ENCODE results near the gene FGD5. TPM values are rescaled to one million over a fixed set of nuclear protein-coding genes. Genes with fewer than 3 reads are reported as not detected.

Gene FGD5, protein sequence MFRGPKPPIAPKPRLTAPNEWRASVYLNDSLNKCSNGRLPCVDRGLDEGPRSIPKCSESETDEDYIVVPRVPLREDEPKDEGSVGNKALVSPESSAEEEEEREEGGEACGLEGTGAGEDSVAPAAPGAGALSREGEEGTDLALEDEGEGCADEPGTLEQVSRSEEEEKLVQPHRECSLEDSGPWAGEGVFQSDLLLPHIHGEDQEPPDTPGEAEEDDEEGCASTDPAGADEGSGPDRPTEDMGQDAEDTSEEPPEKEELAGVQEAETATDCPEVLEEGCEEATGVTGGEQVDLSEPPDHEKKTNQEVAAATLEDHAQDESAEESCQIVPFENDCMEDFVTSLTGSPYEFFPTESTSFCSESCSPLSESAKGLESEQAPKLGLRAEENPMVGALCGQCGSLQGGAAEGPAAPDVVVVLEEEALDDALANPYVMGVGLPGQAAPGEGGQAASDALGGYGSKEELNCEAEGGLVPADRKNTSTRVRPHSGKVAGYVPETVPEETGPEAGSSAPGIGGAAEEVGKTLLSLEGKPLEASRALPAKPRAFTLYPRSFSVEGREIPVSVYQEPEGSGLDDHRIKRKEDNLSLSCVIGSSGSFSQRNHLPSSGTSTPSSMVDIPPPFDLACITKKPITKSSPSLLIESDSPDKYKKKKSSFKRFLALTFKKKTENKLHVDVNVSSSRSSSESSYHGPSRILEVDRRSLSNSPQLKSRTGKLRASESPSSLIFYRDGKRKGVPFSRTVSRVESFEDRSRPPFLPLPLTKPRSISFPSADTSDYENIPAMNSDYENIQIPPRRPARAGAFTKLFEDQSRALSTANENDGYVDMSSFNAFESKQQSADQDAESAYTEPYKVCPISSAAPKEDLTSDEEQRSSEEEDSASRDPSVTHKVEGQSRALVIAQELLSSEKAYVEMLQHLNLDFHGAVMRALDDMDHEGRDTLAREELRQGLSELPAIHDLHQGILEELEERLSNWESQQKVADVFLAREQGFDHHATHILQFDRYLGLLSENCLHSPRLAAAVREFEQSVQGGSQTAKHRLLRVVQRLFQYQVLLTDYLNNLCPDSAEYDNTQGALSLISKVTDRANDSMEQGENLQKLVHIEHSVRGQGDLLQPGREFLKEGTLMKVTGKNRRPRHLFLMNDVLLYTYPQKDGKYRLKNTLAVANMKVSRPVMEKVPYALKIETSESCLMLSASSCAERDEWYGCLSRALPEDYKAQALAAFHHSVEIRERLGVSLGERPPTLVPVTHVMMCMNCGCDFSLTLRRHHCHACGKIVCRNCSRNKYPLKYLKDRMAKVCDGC (N-terminal part only)
- 0.58 and 0.85 TPM in 2 replicates for total RNA-seq

DNA sequence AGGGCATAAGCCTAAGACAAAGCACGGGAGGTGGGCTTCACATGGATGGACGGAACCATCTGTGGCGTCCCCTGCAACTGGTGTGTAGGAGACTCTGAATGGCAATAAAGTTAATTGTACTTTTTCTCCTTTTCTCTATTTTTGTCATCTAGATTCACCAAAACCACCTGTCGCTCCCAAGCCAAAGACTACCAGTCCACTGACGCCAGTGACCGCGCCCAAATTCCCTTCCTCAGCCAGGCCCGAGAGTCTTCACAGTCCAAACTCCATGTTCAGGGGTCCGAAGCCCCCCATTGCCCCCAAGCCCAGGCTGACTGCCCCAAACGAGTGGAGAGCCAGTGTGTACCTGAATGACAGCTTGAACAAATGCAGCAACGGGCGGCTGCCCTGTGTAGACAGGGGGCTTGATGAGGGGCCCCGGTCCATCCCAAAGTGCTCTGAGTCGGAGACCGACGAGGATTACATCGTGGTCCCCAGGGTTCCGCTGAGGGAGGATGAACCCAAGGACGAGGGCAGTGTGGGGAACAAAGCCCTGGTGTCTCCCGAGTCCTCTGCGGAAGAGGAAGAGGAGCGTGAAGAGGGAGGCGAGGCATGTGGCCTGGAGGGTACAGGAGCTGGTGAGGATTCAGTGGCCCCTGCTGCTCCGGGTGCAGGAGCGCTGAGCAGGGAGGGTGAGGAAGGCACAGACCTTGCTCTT, at the start of gene FGD5:
TSS of gene FGD5 (plus strand) at position 159 of the 697 bp plus-strand sequence. CDS start at position 269, 110 bp downstream.

DNA sequence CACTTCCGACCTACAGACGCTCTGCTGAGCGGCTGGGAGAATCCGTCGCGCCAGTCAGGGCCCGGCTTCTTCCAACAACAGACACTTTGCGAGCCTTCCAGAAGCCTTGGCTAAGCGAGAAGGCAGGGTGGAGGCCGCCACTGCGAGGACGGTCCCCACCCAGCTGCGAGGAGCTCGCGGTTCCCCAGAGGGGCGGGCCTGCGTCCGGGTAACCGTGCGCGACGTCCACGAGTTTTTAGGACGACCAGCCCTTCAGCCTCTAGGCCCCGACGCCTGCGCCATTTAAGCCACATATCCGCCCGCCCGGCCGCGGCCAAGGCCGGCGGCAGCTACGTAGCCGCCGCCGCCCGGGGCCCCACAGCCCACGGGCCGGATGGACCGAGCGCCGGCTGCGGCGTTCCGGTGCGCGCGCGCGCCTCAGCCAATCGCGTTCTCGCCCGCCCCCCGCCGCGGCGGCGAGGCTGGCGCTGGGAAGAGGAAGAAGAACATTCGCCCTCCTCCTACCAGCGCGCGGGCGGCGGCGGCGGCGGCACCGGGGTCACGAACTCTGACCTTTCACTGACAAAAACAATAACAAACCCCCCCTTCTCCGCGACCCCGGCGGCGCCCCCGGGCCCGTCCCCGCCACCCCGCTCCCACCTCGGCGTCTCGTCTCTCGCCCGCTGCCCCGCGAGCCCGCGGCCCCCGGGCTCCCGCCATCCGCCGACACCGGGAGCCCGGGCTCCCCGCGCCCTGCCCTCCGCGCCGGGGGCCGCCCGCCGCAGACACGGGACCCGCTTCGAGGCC, 128.5 kb downstream of the FGD5 start, which contains the start of gene NR2C2:
TSS of gene NR2C2 (plus strand) at position 484 of the 786 bp plus-strand sequence. CDS start 56,332 bp downstream, outside the sequence.

Other genes starting within 250 kb of the FGD5 start
- 6.9 and 9.3 TPM in 2 replicates for gene CCDC174, start 167.2 kb upstream of the FGD5 start, total RNA-seq
- gene C3orf20, start 143.8 kb upstream of the FGD5 start, total RNA-seq: under 0.01 TPM in 1 of 2 replicates, not detected in the other
- 13.4 and 18.3 TPM in 2 replicates for gene NR2C2, start 128.6 kb downstream of the FGD5 start, total RNA-seq
- gene MRPS25, start 246.4 kb downstream of the FGD5 start, total RNA-seq: 18.3 and 37.6 TPM in 2 replicates